IMR-90 (cell line): ENCODE results near the gene GFAP.
A peak's percentile ranks its signal among the peaks of the same experiment; 100 is the strongest.

Experiments used
- CEBPB ChIP-seq: IDR thresholded peaks from 2 replicates; pipeline ENCODE4 v1.6.1; 2012; ENCODE audit warnings: low read depth, low read length, improper control_type of control experiment
- CHD1 ChIP-seq: IDR thresholded peaks from 2 replicates; pipeline ENCODE4 v1.6.1; 2012; ENCODE audit warnings: low read depth, low read length, improper control_type of control experiment
- MAFK ChIP-seq: IDR thresholded peaks from 2 replicates; pipeline ENCODE4 v1.6.1; 2012; ENCODE audit warnings: low read depth, low read length, improper control_type of control experiment
- MAZ ChIP-seq: IDR thresholded peaks from 2 replicates; pipeline ENCODE4 v1.6.1; 2012; ENCODE audit warnings: low read depth, mild to moderate bottlenecking, low read length, improper control_type of control experiment, moderate library complexity, borderline replicate concordance
- MXI1 ChIP-seq: IDR thresholded peaks from 2 replicates; pipeline ENCODE4 v1.6.1; 2012; ENCODE audit warnings: low read depth, mild to moderate bottlenecking, low read length, moderate library complexity, borderline replicate concordance
- POLR2A ChIP-seq: IDR thresholded peaks from 2 replicates; pipeline ENCODE4 v1.6.1; 2012; ENCODE audit warnings: mild to moderate bottlenecking, low read depth, low read length
- RAD21 ChIP-seq: IDR thresholded peaks from 2 replicates; pipeline ENCODE4 v1.6.1; 2012; ENCODE audit warnings: low read length, improper control_type of control experiment
- RCOR1 ChIP-seq: IDR thresholded peaks from 2 replicates; pipeline ENCODE4 v1.6.1; 2012; ENCODE audit warnings: mild to moderate bottlenecking, low read length, improper control_type of control experiment; ENCODE audit not compliant: insufficient replicate concordance
- RFX5 ChIP-seq: IDR thresholded peaks from 2 replicates; pipeline ENCODE4 v1.8.0; 2012; ENCODE audit warnings: low read depth, mild to moderate bottlenecking, low read length, moderate library complexity
- SMC3 ChIP-seq: fragments of 150-350 bp; IDR thresholded peaks from 2 replicates; pipeline ENCODE4 v1.6.1; 2016; ENCODE audit warnings: low read depth, mild to moderate bottlenecking, antibody characterized with exemption, low read length, moderate library complexity
- TF ChIP-seq, protein P1 (sequence below): conservative IDR thresholded peaks from 2 replicates; pipeline ENCODE4 v1.5.1; 2012; ENCODE audit warnings: mild to moderate bottlenecking, low read depth, low read length, improper control_type of control experiment
- TF ChIP-seq, protein P2 (sequence below): fragments of 150-350 bp; IDR thresholded peaks from 2 replicates; pipeline ENCODE4 v1.6.1; 2017; ENCODE audit warnings: mild to moderate bottlenecking, antibody characterized with exemption, low read length, low read depth

DNA sequence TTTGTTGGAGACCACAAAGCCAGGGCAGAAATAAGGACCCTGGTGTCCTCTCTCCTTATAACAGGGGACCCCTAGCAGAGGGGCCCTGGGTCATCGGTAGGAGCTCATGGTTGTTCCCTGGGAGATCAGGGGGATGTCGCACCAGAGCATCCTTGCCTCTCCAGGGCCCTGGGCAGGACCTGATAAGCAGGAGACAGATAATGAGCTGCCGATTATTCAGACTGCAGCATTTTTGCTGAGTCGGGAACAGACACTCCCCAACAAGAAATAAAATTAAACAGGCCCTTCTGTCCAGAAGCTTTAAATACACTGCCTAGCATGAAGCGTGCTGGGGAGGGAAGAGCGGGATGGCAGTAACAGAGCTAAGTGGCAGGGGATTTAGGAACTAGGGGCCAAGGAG lies 15.4 kb upstream of the GFAP start:
- TF ChIP-seq, protein P1, sequence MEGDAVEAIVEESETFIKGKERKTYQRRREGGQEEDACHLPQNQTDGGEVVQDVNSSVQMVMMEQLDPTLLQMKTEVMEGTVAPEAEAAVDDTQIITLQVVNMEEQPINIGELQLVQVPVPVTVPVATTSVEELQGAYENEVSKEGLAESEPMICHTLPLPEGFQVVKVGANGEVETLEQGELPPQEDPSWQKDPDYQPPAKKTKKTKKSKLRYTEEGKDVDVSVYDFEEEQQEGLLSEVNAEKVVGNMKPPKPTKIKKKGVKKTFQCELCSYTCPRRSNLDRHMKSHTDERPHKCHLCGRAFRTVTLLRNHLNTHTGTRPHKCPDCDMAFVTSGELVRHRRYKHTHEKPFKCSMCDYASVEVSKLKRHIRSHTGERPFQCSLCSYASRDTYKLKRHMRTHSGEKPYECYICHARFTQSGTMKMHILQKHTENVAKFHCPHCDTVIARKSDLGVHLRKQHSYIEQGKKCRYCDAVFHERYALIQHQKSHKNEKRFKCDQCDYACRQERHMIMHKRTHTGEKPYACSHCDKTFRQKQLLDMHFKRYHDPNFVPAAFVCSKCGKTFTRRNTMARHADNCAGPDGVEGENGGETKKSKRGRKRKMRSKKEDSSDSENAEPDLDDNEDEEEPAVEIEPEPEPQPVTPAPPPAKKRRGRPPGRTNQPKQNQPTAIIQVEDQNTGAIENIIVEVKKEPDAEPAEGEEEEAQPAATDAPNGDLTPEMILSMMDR, result no peak
- TF ChIP-seq SMC3 (no peak), RAD21 (no peak), POLR2A (no peak), MAFK (peak; percentile 79), CEBPB (no peak), RFX5 (no peak), CHD1 (no peak), MAZ (no peak), MXI1 (no peak), RCOR1 (no peak)
- TF ChIP-seq, protein P2, sequence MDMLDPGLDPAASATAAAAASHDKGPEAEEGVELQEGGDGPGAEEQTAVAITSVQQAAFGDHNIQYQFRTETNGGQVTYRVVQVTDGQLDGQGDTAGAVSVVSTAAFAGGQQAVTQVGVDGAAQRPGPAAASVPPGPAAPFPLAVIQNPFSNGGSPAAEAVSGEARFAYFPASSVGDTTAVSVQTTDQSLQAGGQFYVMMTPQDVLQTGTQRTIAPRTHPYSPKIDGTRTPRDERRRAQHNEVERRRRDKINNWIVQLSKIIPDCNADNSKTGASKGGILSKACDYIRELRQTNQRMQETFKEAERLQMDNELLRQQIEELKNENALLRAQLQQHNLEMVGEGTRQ, result no peak
